Anterior cingulate cortex (tissue), 58 donors: ENCODE data around the gene DCUN1D3.
"Not testable (repeated sequence)": the region's sequence is repeated elsewhere in the genome, so short reads cannot be mapped to it uniquely, and the experiment has no call there.

ENCODE experiments used
- DNase-seq, 58 donors: peaks; one replicate each; lab custom pipeline; 2025; lab: John Stamatoyannopoulos, UW

The DCUN1D3 gene, protein sequence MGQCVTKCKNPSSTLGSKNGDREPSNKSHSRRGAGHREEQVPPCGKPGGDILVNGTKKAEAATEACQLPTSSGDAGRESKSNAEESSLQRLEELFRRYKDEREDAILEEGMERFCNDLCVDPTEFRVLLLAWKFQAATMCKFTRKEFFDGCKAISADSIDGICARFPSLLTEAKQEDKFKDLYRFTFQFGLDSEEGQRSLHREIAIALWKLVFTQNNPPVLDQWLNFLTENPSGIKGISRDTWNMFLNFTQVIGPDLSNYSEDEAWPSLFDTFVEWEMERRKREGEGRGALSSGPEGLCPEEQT

DNA sequence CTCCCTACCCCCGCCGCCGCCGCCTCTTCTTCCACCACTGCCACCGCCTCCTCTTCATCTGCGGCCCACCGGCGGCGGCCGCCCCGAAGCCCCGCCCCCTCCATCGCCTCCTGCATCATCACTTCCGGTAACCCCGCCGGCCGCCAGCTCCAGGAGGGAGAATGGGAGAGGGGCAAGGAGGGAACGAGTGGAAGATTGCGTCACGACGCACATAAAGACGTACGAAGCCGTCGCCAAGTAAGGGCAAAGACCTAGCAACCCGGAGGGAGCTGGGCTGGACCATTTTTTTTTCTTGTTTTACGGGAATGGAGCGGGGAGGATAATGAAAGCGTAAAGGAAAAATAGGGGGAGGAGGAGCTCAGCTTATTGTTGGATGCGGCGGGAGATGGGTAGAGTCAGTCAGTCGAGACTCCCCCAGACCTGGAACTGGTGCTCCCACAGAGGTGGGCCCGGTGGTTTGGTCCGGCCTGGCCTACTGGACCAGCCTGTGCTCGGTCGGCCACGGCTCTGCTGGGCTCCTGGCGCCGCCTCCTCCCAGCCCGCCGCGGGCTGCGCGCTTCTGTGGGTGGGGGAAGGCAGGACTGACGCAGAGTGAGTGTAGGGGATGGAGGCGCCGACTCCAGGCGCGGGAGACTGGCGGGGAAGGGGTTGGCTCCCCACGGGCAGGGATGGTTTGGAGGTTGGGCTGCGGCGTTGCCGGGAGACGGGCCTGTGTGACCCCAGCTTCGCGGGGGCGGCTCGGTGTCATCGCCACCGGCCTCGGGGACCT, at the start of gene DCUN1D3, which contains the start of gene LYRM1:
Gene DCUN1D3, minus strand, starts transcription at position 60 of the 769 bp plus-strand sequence. CDS start 37,820 bp downstream, outside the sequence.
Gene LYRM1, plus strand, starts transcription at position 473 of the 769 bp plus-strand sequence. CDS start 14,785 bp downstream, outside the sequence.
- DNase-seq, result peak; percentile 80 to 97 (median 94)

DNA sequence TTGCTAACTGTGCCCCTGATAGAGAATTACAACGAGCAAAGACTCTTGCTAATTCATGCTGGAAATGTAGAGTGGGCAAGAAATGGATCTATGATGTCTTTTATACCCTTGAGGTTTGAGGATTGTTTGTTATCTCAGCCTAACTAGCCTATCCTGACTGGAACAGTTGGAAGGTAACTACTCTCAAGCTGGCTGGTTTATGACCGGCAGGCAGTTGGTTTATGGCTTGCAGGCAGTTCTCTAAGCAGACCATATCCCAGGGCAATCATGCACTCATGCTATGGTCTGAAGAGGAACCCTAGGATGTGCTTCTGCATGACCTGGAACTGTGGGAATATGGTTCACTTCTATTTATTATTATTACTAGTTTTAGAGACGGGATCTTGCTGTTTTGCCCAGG, 49.5 kb upstream of the DCUN1D3 start:
- DNase-seq, result no peak

DNA sequence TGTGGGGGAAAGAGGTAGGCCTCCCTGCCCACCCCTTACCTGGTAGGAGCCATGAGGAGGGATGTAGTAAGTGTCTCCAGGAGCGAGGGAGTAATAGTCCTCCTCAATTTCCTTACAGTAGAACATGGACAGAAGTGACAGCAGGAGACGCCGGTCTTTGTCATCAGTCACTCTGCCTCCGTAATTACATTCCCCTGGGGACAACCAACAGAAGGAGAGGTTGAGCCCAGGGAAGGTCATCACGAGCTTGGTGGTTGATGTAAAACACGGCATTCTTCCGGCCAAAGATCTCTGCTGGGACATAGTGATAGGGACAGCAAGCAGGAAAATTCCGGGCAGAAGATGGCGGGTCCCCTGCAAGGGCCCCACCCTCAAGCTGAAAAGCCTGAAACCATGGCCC, 48.3 kb upstream of the DCUN1D3 start:
- no peak for DNase-seq

DNA sequence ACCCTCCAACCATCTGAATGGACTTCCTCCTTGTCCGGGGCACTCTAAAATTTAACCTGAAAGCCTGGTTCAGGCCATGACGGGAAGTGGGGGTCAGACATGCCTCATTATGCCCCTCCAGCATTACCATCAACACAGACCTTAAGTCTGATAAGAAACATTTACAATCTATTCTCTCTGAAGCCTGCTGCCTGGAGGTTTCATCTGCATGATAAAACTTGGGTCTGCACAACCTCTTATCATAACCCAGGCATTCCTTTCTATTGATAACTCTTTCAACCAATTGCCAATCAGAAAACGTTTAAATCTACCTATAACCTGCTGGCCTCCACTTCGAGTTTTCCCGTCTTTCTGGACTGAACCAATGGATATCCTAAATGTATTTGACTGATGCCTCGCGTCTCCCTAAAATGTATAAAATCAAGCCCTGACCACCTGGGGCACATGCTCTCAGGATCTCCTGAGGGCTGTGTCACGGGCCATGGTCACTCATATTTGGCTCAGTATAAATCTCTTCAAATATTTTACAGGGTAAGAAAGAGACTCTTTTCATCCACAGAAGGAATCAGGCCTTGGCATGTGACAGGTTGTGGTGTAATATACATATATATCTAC, 46.0 kb upstream of the DCUN1D3 start:
- DNase-seq, result no peak

DNA sequence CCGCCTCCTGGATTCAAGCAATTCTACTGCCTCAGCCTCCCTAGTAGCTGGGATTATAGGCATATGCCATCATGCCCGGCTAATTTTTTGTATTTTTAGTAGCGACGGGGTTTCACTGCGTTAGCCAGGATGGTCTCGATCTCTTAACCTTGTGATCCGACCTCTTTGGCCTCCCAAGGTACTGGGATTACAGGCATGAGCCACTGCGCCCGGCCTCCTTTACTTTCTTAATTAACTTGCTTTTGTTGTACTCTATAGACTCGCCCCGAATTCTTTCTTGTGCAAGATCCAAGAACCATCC, 45.4 kb upstream of the DCUN1D3 start:
- DNase-seq, result not testable (repeated sequence)

DNA sequence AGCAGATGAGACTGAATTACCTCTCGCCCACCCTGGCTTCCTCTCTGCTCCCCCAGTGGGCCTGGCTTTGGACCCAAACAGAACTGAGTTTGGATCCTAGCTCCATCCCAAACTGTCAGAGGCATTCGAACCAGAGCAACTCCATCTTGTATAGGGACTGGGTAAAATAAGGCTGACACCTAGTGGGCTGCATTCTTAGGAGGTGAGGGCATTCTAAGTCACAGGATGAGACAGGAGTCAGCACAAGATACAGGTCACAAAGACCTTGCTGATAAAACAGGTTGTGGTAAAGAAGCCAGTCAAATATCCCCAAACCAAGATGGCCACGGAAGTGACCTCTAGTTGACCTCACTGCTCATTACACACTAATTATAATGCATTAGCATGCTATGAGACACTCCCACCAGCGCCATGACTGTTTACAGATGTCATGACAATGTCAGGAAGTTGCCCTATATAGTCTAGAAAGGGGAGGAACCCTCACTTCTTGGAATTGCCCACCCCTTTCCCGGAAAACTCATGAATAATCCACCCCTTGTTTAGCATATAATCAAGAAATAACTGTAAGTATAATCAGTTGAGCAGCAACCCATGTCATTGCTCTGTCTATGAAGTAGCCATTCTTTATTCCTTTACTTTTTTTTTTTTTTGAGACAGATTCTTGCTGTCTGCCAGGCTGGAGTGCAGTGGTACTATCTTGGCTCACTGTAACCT, 44.9 kb upstream of the DCUN1D3 start:
- DNase-seq, result no peak

DNA sequence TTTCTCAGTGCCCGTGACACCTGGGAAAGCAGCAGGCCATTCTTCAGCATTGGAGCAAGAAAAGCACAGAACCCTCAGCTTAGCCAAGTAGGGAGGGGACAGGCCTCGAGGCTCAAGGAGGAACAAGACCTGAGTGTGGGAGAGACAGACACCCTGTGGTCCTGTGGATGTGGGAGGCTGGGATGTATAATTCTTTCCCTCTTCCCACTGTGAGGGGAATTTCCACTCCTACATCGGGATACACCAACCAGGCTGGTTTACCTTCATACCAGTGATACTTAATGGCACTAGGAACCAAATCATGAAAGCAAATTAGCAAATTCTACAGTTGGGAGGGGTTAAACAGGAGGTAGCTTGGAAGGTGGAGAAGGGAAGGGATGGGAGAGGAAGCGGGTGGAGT, 42.1 kb upstream of the DCUN1D3 start:
- DNase-seq, result no peak

DNA sequence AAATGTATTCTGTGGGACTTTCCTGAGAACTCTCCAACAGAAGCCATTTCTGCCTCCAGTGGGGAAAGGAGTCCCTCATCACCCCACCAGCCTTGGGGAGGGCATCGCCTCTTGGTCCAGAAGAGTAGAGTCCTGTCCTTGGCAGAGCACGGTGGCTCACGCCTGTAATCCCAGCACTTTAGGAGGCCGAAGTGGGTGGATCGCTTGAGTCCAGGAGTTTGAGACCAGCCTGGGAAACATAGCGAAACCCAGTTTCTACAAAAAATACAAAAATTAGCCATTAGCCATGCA, 41.4 kb upstream of the DCUN1D3 start:
- no peak for DNase-seq

DNA sequence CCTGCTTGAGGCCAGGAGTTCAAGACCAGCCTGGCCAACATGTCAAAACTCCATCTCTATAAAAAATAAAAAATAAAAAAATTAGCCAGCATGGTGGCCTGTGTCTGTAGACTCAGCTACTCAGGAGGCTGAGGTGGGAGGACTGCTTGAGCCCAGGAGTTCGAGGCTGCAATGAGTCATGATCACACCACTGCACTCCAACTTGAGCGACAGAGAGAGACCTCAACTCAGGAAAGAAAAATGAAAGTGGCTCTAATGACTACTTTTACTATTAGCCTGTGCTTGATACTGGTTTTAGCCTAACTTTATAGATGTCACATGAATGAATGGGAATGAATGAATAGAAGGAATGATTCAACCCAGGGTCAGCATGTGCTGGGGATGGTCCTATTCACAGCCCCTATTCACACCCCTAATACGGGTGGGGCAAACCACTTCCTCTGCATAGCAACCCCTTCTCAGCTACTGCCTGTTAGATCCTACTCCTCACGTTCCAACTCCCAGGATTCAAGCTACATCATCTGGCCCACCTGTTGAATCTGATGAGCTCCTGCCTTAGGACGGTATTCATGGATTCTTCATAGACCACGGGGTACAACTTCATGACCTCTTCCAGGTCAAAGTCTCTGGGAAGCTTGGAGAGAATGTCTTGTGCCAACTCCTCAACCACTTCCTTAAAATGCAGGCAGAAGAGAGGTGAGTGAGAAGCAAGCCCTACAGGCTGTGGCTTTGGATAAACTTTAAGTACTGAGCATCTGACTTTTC, 40.9 kb upstream of the DCUN1D3 start:
- DNase-seq, result no peak

DNA sequence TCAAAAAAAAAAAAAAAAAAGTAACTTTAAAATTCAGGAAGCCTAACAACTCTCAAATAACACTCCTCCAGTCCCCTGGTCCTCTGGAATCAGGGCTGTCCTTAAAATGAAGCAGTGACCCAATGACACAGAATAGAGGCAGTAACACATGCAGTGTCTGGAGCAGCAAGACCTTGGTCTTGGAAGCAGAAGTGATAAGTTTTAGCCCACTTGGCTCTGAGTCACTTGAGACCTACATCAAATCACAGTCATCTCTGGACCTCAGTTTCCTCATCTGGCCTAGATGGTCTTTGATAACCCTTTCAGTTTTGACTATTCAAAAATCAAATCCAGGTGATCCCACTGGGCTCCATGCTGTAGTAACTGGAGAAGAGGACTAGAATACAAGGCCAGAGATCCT, 39.5 kb upstream of the DCUN1D3 start:
- DNase-seq, result no peak

DNA sequence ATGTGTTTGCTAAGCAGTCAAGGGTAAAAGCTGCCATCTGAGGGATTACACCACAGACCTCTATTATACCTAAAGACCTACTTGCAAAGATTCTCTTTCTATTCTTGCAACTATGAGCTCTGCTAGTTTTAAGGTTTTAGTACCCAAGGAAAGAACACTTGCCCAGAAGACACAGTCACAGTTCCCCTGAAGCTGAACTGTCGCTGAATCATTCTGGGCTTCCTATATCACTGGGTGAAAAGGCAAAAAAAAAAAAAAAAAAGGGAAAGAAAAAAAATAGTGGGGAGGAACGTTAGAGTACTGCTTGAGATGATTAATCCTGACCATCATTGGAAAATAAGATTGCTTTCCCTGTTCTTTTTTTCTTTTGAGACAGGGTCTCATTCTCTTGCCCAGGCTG, 38.3 kb upstream of the DCUN1D3 start:
- DNase-seq, result no peak

DNA sequence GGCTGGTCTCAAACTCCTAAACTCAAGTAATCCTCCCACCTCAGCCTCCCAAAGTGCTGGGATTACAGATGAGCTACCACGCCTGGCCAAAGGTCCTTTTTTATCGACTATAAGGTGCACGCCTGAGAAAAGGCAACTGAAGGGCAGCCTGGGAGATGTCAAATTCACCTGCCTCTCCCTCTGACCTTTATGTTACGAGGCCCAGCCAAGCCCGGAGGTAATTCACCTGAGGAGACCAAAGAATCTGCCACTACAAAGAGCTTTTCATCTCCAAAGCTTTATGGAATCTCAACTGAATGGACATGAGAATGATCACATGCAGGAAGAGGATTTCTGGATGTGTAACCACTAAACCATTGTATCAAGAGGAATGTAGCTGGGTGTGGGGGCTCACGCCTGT, 37.6 kb upstream of the DCUN1D3 start:
- DNase-seq, result no peak

DNA sequence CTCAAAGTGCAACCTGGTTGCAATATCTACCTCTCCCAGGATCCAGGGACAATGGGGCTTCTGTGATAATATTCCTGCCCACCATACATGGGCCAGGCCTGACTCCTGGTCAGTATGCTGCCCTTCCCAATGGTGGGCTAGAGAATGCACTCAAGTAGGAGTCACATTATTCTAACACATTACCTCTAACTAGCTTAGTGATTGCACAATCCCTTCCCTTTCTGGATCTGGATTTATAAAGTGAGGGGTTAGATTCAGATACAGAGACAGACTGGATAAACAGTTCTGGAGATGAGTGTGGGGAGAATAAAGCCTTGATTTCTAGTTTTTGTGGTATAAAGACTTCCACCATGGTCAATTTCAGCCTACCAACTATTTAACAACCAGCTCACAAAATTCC, 33.4 kb upstream of the DCUN1D3 start:
- DNase-seq, result no peak

DNA sequence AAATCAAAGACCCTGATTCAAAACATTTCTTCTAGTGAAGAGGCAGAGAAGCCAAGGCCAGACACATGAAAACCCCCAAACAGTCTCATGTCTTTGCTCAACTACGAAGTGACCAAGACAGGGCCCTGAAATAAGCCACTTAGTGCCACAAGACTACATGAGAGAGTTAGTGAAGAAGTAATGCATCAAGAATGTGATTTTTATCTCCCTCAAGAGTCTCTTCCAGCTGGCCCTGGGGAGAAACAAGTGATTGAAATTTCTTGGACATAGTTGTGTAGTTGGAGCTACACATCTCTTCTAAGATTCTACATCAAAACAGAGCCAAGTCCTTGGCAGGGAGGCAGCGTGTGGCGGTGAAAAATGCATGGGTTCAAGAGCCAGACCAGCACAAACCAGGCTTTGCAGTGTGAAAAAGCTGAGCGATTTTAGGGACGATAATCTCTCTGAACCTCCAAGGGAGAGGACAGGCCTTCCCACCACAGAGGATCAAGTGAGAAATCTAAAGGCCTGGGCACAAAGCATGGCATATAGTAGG, 31.0 kb upstream of the DCUN1D3 start:
- no peak for DNase-seq

DNA sequence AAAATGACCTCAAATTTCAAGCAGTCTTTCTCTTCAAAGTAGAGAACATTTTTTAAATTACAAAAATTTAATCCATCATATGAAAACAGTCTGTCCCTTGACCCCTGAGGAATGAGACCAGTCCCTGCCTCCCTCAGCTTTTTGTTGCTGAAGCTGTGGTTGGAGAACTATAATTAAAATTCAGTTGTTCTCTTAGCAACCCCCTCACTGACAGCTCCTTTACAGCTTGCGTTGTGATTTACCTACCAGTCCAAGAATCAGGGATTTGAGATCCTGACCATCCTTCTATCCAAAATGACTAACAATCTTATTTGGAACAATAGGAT, 30.2 kb upstream of the DCUN1D3 start:
- DNase-seq, result no peak

DNA sequence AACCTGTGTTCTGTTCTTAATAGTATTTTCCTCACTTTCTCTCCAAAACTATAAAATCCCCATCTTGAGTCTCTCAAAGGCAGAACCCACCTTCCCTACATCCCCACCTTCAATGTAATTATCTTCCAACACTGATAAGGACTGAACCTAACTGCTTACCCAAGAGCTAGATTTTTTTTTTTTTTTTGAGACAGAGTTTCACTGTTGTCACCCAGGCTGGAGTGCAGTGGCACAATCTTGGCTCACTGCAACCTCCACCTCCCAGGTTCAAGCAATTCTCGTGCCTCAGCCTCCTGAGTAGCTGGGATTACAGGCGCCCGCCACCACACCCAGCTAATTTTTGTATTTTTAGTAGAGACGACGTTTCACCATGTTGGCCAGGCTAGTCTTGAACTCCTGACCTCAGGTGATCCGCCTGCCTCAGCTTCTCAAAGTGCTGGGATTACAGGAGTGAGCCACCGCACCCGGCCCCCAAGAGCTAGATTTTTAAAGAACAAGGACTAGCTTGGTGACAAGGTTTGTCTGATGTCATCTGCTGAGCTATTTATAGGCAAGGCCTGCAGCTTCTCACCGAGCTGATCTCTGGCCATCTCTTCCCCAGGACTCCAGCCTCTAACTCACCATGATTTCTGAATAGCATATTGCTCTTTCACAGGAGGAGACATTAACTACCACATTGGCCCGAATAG, 29.7 kb upstream of the DCUN1D3 start:
- DNase-seq, result not testable (repeated sequence)

DNA sequence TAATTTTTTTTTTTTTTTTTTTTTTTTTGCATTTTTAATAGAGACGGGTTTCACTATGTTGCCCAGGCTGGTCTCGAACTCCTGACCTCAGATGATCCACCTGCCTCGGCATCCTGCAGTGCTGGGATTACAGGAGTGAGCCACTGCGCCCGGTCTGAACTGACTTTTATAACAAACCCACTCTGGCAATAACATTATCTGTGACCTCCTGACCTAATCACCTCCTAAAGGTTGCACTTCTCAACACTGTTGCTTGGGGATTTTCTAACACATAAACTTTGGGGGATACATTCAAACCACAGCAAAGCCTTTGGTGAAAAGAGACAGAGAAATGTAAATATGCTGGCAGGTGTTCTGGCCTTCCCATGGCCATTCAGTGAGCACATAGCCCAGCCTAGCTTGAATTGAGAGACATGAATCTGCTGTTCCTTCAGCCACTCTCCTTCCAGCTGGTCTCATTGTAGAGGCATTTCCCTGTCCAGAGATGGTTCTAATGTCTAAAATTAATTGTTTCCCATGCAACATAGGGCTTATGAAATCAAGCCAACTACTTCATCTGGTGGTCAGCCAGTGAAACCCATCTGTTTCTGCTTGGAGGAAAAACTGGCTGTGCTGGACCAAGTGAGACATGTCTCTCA, 28.7 kb upstream of the DCUN1D3 start:
- DNase-seq, result peak in 1 of 58 donors; percentile 6

DNA sequence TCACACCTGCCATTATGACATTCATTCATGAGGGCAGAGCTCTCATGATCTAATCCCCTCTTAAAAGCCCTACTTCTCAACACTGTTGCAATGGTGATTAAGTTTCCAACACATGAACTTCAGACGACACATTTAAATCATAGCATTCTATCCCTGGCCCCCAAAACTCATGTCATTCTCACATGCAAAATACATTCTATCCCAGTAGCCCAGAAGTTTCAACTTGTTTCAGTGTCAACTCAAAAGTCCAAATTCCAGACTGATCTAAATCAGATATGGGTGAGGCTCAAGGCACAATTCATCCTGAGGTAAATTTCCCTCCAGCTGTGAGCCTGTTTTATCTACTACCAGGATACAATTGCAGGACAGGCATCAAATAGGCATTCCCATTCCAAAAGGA, 25.6 kb upstream of the DCUN1D3 start:
- DNase-seq, result no peak

DNA sequence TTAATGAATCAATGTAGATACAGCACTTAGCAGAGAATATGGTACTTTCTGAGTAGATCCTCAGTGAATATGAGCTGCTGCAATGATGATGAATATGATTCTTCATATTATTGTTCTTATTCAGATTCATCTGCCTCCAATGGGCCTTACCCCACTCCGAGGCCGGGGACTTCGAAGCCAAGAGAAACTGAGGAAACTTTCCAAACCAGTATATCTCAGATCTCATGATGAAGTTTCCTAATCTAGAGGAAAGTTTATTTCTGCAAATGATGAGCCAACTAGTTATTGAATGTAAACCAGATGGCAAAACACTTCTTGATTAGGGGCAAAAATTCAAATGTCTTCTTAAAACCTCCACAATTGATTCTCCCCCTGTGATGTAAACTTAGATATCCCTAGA, 23.7 kb upstream of the DCUN1D3 start:
- no peak for DNase-seq
